KG1 (cell line): ENCODE measurements around the gene SSMEM1.
"Not testable (repeated sequence)": the region's sequence is repeated elsewhere in the genome, so short reads cannot be mapped to it uniquely, and the experiment has no call there.

Experiments used
- DNase-seq: peaks from one replicate; lab custom pipeline; 2025; lab: John Stamatoyannopoulos, UW

SSMEM1 gene

DNA sequence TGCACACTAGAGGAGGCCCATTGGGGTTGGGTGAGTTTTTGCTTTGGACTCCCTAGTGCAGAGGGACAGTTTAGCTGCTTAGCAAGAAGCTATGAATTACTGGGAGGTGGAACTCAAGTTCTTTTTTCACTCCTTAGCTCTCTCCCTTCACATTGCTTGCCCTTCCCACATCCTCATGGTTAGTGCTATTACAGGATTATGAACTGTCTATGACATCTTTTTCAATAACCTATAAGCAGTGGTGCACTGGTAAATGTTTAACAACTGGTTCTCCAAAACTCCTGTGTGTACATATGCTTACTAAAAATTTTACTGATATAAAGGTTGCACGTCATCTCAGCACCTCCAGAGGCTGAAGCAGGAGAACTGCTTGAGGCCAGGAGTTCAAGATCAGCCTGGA, 6.2 kb downstream of the SSMEM1 start:
- no peak for DNase-seq

GRCh38 chr7:130216025-130216424, 8.4 kb downstream of the SSMEM1 start:
- DNase-seq = no peak

DNA sequence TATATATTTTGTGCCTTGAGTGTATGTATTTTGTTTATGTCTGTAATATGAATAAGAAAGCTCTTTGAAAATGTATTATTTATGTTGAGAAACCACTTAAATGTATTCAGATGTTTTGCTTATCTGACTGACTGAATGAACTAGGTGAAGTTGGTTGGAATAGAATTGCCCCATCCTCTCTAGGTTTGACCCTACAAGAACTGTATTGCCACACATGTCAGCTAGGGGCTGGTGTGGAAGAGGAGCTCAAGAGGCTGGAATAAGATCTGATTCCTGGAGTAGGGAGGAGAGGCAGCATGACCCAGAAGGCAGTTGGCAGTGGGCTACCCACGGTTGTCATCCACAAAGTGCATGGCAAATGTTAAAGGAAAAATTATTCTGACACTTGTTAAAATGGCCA, 9.1 kb downstream of the SSMEM1 start:
- no peak for DNase-seq

- no peak for DNase-seq
Measured at GRCh38 chr7:130218806-130219620, 11.4 kb downstream of the SSMEM1 start.

DNA sequence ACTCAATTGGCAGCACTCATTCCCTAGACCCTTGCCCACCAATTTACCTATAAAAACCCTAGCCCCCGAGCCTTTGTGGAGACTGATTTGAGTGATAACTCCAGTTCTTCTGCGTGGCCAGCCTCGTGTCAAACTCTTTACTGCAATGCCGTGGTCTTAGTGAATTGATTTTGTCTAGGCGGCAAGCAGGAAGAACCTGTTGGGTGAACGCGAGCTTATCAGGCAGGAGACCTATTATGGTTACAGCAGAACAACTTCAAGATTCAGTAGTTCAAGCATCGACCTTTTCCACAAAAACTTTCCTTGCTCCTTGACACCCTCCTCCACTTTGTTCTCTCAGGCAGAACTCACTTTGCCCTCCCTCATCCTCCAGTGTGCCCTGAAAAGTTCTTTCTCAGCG, 12.2 kb downstream of the SSMEM1 start:
- no peak for DNase-seq

GRCh38 chr7:130221746-130222145, 14.1 kb downstream of the SSMEM1 start:
- DNase-seq = no peak

GRCh38 chr7:130223646-130224045, 16.0 kb downstream of the SSMEM1 start:
- DNase-seq = no peak

DNA sequence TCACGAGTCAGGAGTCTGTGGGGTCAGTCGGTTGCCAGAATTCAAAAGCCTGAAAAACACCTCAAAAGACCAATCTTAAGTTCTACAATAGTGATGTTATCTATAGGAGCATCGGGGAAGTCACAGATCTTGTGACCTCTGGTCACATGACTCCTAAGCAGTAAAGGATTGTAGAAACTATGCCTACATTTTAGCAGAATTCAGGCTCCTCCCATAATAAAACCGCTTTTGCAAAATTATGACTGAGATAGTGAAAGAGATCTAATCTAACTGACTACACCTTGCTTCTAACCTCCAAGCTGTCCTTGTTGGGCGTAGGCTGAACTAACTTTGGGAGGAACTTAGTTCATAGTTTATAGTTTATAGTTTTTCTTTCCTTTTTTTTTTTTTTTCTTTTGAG, 16.6 kb downstream of the SSMEM1 start:
- no peak for DNase-seq

GRCh38 chr7:130224923-130225322, 17.3 kb downstream of the SSMEM1 start:
- DNase-seq = not testable (repeated sequence)

DNA sequence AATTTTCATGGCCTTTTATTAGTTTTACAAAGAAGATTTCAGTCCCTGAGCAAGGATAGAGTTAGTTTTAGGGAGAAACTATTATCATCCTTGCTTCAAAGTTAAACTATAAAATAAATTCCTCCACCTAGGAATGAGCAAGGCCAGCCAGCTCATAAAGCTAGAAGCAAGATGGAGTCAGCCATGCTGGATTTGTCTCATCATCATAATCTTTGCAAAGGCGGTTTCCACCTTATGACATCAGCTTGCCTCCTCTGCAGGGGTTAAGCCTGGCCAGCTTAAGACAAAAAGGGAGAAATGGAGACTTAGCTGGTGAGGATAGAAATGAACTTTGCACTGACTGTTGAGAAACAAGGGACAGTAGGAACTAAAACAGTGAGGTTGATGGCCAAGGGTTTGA, 18.7 kb downstream of the SSMEM1 start:
- no peak for DNase-seq

- no peak for DNase-seq
Measured at GRCh38 chr7:130227883-130228575, 20.4 kb downstream of the SSMEM1 start.

GRCh38 chr7:130228840-130229502, 21.3 kb downstream of the SSMEM1 start:
- DNase-seq = no peak

GRCh38 chr7:130229981-130230380, 22.3 kb downstream of the SSMEM1 start:
- not testable (repeated sequence) for DNase-seq

GRCh38 chr7:130231792-130232191, 24.1 kb downstream of the SSMEM1 start:
- DNase-seq = no peak

DNA sequence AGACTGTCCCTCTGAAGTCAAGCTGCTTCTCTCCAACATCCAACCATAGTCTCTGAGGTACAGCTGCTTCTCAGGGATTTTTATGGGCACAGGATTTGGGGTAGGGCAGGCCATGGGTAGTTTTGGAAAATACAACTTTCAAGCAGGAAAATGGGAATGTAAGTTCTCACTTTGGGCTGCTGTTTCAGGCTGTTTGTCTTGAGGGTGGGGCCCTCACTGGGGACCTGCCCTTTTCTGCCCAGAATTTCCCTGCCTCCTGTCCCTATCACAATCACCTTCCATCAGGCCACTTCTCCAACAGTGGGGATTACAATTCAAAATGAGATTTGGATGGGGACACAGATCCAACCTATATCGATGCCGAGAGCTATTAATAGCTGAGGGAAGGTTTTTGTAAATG, 24.5 kb downstream of the SSMEM1 start:
- DNase-seq = no peak

GRCh38 chr7:130234078-130234477, 26.4 kb downstream of the SSMEM1 start:
- no peak for DNase-seq

DNA sequence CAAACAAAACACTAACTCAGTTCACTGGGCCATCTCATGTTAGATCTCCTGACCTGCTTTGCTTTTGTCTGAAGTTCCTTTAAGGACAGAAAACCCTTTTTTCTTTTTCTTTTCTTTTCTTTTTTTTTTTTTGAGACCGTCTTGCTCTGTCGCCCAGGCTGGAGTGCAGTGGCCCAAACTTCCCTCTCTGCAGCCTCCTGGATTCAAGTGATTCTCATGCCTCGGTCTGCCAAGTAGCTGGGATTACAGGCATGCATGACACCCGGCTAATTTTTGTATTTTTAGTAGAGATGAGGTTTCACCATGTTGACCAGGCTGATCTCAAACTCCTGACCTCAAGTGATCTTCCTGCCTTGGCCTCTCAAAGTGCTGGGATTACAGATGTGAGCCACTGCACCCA, 28.7 kb downstream of the SSMEM1 start:
- DNase-seq = not testable (repeated sequence)

- no peak for DNase-seq
Measured at GRCh38 chr7:130240240-130240639, 32.6 kb downstream of the SSMEM1 start.

DNA sequence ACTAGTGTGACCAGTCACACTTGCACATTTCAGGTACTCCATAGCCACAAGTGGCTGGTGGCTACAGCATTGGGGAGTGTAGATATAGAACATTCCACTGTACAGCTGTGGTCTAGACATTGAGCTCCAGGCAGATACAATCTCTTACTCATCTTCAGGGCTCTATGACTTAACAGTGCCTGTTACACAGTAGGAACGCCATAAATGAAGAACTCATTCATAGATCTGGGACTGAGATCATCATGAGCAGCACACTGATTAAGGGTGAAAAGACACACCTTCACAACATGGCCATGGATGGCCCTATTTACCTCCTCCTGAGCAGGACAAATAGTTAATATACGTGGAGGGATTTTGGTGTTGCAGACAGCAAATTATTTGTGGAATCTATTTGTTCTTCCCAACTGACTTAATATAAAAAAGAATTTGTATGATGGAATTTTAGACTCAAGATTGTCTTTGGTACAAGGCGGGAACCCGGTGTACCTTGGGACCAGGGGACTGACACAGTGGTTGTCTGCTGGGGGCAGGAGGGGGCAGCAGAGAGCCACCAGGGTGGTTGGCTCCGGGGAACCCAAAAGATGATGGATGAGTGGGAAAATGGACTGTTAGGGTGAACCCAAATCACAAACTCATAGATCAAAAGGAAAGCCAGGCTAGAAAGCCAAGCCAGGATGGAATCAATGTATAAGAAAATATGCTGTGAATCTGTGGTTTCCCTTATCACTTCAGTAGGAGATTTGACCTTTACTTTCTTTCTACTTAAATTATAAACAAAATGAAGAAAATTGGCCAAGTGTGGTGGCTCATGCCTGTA, 34.7 kb downstream of the SSMEM1 start:
- DNase-seq = peak; percentile 2

DNA sequence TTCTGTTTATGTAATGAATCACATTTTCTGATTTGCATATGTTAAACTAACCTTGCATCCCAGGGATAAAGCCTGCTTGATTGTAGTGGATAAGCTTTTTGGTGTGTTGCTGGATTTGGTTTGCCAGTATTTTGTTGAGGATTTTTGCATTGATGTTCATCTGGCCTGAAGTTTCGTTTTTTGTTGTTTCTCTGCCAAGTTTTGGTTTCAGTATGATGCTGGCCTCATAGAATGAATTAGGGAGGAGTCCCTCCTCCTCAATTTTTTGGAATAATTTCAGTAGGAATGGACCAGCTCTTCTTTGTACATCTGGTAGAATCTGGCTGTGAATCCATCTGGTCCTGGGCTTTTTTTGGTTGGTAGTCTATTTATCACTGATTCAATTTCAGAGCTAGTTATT, 35.8 kb downstream of the SSMEM1 start:
- not testable (repeated sequence) for DNase-seq

- DNase-seq = not testable (repeated sequence)
Measured at GRCh38 chr7:130246491-130246890, 38.8 kb downstream of the SSMEM1 start.

DNA sequence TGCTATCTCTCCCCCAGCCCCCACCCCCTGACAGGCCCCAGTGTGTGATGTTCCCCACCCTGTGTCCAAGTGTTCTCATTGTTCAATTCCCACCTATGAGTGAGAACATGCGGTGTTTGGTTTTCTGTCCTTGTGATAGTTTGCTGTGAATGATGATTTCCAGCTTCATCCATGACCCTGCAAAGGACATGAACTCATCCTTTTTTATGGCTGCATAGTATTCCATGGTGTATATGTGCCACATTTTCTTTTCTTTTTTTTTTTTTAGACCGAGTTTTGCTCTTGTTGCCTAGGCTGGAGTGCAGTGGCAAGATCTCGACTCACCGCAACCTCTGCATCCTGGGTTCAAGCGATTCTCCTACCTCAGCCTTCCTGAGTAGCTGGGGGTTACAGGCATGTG, 41.2 kb downstream of the SSMEM1 start:
- not testable (repeated sequence) for DNase-seq
